Measurements from ENCODE around the gene TNFAIP6.

TNFAIP6 gene

GRCh38 chr2:151423760-151424159, 66.4 kb downstream of the TNFAIP6 start:
- no peak for DNase-seq
